ENCODE results near the gene TFRC.
"Not testable (repeated sequence)": the region's sequence is repeated elsewhere in the genome, so short reads cannot be mapped to it uniquely, and the experiment has no call there.

TFRC gene

DNA sequence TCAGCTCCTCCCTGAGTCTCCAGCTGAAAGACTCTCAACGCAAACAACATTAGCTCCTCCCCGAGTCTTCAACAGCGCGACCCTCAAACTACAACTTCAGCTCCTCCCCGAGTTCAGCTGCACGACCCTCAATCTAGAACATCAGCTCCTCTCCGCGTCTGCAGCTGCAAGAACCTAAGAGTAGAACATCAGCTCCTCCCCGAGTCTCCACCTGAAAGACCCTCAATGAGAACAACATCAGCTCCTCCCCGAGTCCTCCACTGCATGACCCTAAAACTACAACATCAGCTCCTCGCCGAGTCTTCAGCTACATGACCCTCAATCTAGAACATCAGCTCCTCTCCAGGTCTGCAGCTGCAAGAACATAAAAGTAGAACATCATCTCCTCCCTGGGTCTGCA is 78.3 kb downstream of the TFRC start:
- POLR2A ChIA-PET: no interaction called here
- TF ChIP-seq, protein P1, sequence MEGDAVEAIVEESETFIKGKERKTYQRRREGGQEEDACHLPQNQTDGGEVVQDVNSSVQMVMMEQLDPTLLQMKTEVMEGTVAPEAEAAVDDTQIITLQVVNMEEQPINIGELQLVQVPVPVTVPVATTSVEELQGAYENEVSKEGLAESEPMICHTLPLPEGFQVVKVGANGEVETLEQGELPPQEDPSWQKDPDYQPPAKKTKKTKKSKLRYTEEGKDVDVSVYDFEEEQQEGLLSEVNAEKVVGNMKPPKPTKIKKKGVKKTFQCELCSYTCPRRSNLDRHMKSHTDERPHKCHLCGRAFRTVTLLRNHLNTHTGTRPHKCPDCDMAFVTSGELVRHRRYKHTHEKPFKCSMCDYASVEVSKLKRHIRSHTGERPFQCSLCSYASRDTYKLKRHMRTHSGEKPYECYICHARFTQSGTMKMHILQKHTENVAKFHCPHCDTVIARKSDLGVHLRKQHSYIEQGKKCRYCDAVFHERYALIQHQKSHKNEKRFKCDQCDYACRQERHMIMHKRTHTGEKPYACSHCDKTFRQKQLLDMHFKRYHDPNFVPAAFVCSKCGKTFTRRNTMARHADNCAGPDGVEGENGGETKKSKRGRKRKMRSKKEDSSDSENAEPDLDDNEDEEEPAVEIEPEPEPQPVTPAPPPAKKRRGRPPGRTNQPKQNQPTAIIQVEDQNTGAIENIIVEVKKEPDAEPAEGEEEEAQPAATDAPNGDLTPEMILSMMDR (IDR thresholded peaks at IDR 0.05; ENCODE audit: insufficient read depth, low read length, missing control alignments): no peak
- DNase-seq (ENCODE audit: low read depth, low spot score): no peak
- no peak overlapping the region for H3K4me3 ChIP-seq (ENCODE audit: low read depth, low read length)
- CTCF ChIA-PET: interaction anchor here (0.8 to 1.2 kb wide), 2 partner anchors 19 to 153 kb away, joined by 3 to 4 read pairs; no protein-coding TSS in a partner anchor

DNA sequence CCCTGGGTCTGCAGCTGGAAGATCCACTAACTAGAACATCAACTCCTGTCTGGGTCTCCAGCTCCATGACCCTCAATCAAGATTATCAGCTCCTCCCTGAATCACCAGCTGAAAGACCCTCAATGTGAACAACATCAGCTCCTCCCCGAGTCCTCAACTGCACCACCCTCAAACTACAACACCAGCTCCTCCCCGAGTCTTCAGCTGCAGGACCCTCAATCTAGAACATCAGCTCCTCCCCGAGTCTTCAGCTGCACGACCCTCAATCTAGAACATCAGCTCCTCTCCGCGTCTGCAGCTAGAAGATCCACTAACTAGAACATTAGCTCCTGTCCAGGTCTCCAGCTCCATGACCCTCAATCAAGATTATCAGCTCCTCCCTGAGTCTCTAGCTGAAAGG is 79.2 kb downstream of the TFRC start:
- H3K4me3 ChIP-seq (ENCODE audit: low read depth, low read length); DNase-seq (ENCODE audit: low read depth, low spot score); POLR2A ChIA-PET; CTCF ChIA-PET: not testable (repeated sequence)

DNA sequence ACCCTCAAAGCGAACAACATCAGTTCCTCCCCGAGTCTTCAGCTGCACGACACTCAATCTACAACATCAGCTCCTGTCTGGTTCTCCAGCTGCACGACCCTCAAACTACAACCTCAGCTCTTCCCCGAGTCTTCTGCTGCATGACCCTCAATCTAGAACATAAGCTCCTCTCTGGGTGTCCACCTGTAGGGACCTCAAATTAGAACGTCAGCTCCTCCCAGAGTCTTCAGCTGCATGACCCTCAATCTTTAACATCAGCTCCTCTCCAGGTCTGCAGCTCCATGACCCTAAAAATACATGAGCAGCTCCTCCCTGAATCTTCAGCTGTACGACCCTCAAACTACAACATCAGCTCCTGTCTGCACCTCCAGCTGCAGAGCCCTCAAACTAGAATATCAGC is 80.7 kb downstream of the TFRC start:
- CTCF ChIA-PET; H3K4me3 ChIP-seq (ENCODE audit: low read depth, low read length); DNase-seq (ENCODE audit: low read depth, low spot score): not testable (repeated sequence)
- POLR2A ChIA-PET: interaction anchor here (0.7 to 0.8 kb wide), 2 partner anchors 45 to 58 kb away, joined by 3 to 6 read pairs; no protein-coding TSS in a partner anchor

DNA sequence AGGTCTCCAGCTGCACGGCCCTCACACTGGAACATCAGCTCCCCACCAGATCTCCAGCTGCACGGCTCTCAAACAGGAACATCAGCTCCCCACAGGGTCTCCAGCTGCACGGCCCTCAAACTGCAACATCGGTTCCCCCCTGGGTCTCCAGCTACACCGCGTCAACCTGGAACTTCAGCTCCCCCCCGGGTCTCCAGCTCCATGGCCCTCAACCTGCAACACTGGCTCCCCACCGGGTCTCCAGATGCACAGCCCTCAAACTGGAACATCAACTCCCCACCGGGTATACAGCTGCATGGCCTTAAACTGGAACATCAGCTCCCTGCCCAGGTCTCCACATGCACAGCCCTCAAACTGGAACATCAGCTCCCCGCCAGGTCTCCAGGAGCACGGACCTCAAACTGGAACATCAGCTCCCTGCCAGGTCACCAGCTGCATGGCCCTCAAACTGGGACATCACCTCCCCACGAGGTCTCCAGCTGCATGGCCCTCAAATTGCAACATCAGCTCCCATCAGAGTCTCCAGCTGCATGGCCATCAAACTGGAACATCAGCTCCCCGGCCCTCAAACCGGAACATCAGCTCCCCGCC is 81.4 kb downstream of the TFRC start:
- H3K4me3 ChIP-seq (ENCODE audit: low read depth, low read length); POLR2A ChIA-PET; DNase-seq (ENCODE audit: low read depth, low spot score): not testable (repeated sequence)
- CTCF ChIA-PET: interaction anchor here (1.5 kb wide), 1 partner anchor 147 kb away, joined by 3 read pairs; no protein-coding TSS in a partner anchor

DNA sequence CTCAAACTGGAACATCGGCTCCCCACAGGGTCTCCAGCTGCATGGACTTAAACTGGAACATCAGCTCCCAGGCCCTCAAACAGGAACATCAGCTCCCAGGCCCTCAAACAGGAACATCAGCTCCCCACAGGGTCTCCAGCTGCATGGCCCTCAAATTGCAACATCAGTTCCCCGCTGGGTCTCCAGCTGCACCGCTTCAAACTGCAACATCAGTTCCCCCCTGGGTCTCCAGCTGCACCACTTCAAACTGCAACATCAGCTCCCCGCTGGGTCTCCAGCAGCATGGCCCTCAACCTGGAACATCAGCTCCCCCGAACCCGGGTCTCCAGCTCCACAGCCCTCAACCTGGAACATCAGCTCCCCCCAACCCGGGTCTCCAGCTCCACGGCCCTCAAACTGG is 82.0 kb downstream of the TFRC start:
- no peak overlapping the region for H3K4me3 ChIP-seq (ENCODE audit: low read depth, low read length)
- DNase-seq (ENCODE audit: low read depth, low spot score): no peak
- TF ChIP-seq, protein P1 (IDR thresholded peaks at IDR 0.05; ENCODE audit: insufficient read depth, low read length, missing control alignments): no peak
- ChIA-PET CTCF (interaction anchor here (0.7 to 1.5 kb wide), 2 partner anchors 147 to 149 kb away, joined by 3 read pairs; no protein-coding TSS in a partner anchor), POLR2A (no interaction called here)

Data from AG04449 (cell line).